Natural killer cell treated with Interleukin-12 subunit alpha and Interleukin-12 subunit beta and Interleukin-15 and Interleukin-18, amount 100 ng/mL, for 72 hours (primary cell): ENCODE measurements around the gene CHTOP. TPM values are rescaled to one million over a fixed set of nuclear protein-coding genes. Genes with fewer than 3 reads are reported as not detected.
"Not testable (repeated sequence)": the region's sequence is repeated elsewhere in the genome, so short reads cannot be mapped to it uniquely, and the experiment has no call there.

ENCODE experiments used
- ATAC-seq, 2 donors: fragments of 150-1000 bp; cut with Tn5 transposase in 1 of 2; sonication (Bioruptor Pico), chemical (Tn5 transposase) in 1 of 2; 2 replicates each; pipeline ENCODE4 v1.10.0; 2021
- DNase-seq: peaks from one replicate; pipeline ENCODE4 v3.0.0; 2022; ENCODE audit warnings: low spot score
- H3K27ac Mint-ChIP-seq, 2 donors: 1 replicate in 1 of 2; 2 replicates in 1 of 2; pipeline ENCODE4 v1.8.0; 2022; ENCODE audit warnings: mixed read lengths in 2 of 2, mild to moderate bottlenecking in 1 of 2, moderate library complexity in 1 of 2
- H3K27me3 Mint-ChIP-seq, 2 donors: 1 replicate in 1 of 2; 2 replicates in 1 of 2; pipeline ENCODE4 v1.8.0; 2022; ENCODE audit warnings: mixed read lengths in 2 of 2
- H3K36me3 Mint-ChIP-seq: one replicate; pipeline ENCODE4 v1.8.0; 2022; ENCODE audit warnings: mixed read lengths
- H3K4me1 Mint-ChIP-seq, 2 donors: 1 replicate in 1 of 2; 2 replicates in 1 of 2; pipeline ENCODE4 v1.8.0; 2022; ENCODE audit warnings: low read depth in 2 of 2, mixed read lengths in 2 of 2, mild to moderate bottlenecking in 1 of 2
- H3K4me3 Mint-ChIP-seq: one replicate; pipeline ENCODE4 v1.8.0; 2022; ENCODE audit warnings: mixed read lengths
- H3K9me3 Mint-ChIP-seq: 2 replicates; pipeline ENCODE4 v1.8.0; 2022; ENCODE audit warnings: mixed read lengths
- total RNA-seq, 2 donors: library from RNA; stranded (reverse); gene quantifications; one replicate each; pipeline ENCODE4 v1.2.3, GENCODE V29; 2022

Gene CHTOP
- total RNA-seq, 2 donors from 2014 or later, result 82.1 to 96.8 TPM

DNA sequence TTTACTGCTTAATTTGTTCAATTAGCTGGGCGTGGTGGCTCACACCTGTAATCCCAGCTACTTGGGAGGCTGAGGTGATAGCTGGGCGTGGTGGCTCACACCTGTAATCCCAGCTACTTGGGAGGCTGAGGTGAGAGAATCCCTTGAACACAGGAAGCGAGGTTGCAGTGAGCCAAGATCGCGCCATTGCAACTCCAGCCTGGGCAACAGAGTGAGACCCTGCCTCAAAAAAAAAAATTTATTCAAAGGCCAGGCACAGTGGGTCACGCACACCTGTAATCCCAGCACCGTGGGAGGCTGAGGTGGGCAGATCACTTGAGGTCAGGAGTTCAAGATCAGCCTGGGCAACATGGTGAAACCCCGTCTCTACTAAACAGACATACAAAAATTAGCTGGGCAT is 34.8 kb downstream of the CHTOP start:
- H3K27me3 Mint-ChIP-seq, DNase-seq, H3K9me3 Mint-ChIP-seq, ATAC-seq: not testable (repeated sequence)
- peaks cover 10 to 31% of the 10 kb centered on the region in 2 donors for H3K4me1 Mint-ChIP-seq
- peak overlapping the region; percentile 62 for H3K4me3 Mint-ChIP-seq
- peak overlapping the region; percentile 59 to 76 for H3K27ac Mint-ChIP-seq
- H3K36me3 Mint-ChIP-seq, result peaks cover 31% of the 10 kb centered on the region

DNA sequence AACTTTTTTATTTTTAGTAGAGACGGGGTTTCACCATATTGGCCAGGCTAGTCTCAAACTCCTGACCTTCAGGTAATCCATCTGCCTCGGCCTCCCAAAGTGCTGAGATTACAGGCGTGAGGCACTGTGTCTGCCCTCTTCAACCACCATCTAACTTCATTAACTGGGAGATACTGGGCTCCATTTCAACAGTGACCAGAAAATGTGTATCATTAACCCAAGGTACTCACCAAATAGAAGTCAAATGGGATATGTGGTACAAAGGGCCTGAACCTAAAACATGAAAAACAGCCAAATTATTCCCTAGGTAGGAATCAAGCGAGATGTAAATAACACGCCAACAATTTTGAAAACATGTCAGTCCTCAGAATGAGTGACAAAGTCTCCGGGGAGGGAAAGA is 35.7 kb downstream of the CHTOP start:
- H3K4me1 Mint-ChIP-seq, result peaks cover 10 to 31% of the 10 kb centered on the region in 2 donors
- H3K9me3 Mint-ChIP-seq, result no peaks in the 10 kb centered on the region
- H3K27ac Mint-ChIP-seq, result no peak overlapping the region
- H3K36me3 Mint-ChIP-seq, result peaks cover 24% of the 10 kb centered on the region
- H3K4me3 Mint-ChIP-seq, result no peak overlapping the region
- no peak for ATAC-seq
- DNase-seq, result no peak
- no peaks in the 10 kb centered on the region for H3K27me3 Mint-ChIP-seq

DNA sequence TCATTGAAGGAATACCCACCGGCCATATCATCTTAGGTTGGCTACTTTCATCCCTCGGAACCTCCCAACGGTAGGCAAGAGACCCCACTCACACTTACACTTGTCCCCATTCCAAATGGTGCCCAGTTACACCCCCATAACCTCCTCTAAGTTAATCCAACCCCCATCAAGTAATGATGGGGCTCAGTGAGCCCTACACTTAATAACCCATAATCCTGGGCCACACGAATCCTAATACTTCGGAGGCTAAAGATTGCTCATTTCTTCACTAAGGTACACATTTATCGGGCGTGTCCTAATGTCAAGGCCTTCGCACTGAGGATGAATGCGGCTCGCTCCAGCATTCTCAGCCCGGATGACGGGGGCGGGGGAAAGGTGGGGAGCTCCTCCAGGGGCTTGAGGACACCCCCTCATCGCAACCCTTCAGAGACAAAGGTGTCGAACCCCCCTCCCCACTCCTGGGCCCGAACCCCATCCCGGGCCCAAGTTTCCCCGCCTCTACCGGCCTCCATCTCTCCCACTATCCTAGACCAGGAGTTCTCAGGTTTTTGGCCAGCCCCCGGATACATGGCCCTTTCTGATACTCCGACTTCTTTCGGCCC is 36.5 kb downstream of the CHTOP start:
- H3K4me3 Mint-ChIP-seq, result no peak overlapping the region
- H3K27ac Mint-ChIP-seq, result no peak overlapping the region
- ATAC-seq (peak in 1 of 2 donors; percentile 1), DNase-seq (no peak)
- H3K4me1 Mint-ChIP-seq, result peaks cover 10 to 31% of the 10 kb centered on the region in 2 donors
- H3K27me3 Mint-ChIP-seq, result no peaks in the 10 kb centered on the region
- H3K9me3 Mint-ChIP-seq, result no peaks in the 10 kb centered on the region
- peaks cover 17% of the 10 kb centered on the region for H3K36me3 Mint-ChIP-seq

DNA sequence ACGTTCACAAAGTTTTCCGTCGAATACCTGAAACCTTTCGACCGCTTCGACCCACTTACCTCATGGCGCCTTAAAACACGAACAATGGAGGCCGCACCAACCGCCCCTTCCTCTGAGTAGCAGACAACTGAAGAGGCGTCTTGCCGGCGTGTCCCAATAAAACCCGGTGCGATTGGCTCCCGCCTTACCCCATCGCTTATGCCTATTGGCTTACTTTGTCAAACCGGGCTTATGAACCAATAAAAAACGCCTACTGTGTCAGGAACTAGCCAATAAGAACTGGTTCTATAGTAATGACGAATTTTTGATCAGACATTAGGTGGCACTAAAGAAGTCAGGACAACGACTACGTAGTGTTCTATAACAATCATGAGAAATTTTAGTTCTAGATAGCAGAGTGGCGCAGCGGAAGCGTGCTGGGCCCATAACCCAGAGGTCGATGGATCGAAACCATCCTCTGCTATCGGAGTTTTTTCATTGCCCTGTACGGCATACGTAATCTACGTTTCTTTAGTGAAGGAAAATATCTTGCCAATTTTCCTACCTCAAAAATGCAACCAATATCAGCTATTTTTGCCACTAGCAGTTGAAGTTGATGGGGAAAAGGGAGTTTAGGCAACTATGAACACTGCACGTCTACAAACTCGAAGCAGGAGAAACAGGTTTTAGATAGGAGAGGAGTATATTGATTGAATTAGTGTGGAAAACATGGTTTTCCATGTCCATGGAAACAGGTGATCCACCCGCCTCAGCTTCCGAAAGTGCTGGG is 37.2 kb downstream of the CHTOP start, which contains the start of gene ILF2:
TSS of gene ILF2 (minus strand) at position 135 of the 769 bp plus-strand sequence. CDS start at position 64, 71 bp downstream.
- no peak within 1 kb of the TSS for H3K4me3 Mint-ChIP-seq
- peaks cover 12% of the 10 kb centered on the region for H3K36me3 Mint-ChIP-seq
- no peaks in the 10 kb centered on the region for H3K9me3 Mint-ChIP-seq
- H3K27me3 Mint-ChIP-seq, result no peaks in the 10 kb centered on the region
- H3K4me1 Mint-ChIP-seq, result peaks cover 10 to 31% of the 10 kb centered on the region in 2 donors
- peak; percentile 97 for ATAC-seq
- peak; percentile 95 for DNase-seq
- H3K27ac Mint-ChIP-seq, result no peak within 1 kb of the TSS

DNA sequence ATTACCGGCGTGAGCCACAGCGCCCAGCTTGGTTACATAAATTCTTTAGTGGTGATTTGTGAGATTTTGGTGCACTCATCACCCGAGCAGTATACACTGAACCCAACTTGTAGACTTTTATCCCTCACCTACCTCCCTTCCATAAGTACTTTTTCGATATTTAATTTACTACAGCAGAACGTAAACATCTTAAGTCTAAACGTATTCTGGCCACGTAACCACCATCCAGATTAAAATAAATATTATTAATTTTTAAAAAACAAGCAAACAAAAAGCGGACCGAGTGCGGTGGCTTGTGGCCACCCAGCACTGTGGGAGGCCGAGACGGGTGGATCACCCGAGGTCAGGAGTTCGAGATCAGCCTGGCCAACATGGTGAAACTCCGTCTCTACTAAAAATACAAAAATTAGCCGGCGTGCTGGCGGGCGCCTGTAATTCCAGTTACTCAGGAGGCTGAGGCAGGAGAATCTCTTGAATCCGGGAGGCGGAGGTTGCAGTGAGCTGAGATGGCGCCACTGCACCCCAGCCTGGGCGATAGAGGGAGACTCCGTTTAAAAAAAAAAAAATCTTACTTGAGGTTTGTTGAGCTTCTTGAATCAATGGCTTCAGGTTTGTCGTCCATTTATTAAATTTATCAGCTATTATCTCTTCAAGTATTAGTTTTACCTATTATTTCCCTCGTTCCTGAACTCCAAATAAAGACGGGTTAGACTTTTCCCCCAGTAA is 37.9 kb downstream of the CHTOP start:
- peaks cover 12% of the 10 kb centered on the region for H3K36me3 Mint-ChIP-seq
- not testable (repeated sequence) for DNase-seq, H3K27me3 Mint-ChIP-seq, H3K27ac Mint-ChIP-seq, H3K4me3 Mint-ChIP-seq, H3K9me3 Mint-ChIP-seq
- peak; percentile 26 to 31 for ATAC-seq
- peaks cover 10 to 31% of the 10 kb centered on the region in 2 donors for H3K4me1 Mint-ChIP-seq

DNA sequence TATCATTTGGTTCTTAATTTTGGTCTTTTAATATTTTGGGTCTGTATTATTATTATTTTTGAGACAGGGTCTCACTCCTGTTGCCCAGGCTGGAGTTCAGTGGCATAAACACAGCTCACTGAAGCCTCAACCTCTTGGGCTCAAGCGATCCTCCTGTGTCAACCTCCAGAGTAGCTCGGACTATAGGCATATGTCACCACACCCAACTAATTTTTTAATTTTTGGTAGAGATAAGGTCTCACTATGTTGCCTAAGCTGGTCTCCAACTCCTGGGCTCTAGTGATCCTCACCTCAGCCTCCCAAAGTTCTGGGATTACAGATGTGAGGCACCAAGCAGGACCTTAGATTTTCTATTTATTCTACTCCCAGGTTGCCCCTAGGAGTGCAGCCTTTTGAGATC is 39.6 kb downstream of the CHTOP start:
- peaks cover 15 to 17% of the 10 kb centered on the region in 2 donors for H3K27me3 Mint-ChIP-seq
- no peak for ATAC-seq
- no peaks in the 10 kb centered on the region for H3K36me3 Mint-ChIP-seq
- H3K4me1 Mint-ChIP-seq, result peaks cover 12 to 29% of the 10 kb centered on the region in 2 donors
- H3K4me3 Mint-ChIP-seq, result peak overlapping the region; percentile 36
- H3K27ac Mint-ChIP-seq, result peak overlapping the region in 1 of 2 donors; percentile 17
- H3K9me3 Mint-ChIP-seq, result no peaks in the 10 kb centered on the region
- DNase-seq, result no peak

DNA sequence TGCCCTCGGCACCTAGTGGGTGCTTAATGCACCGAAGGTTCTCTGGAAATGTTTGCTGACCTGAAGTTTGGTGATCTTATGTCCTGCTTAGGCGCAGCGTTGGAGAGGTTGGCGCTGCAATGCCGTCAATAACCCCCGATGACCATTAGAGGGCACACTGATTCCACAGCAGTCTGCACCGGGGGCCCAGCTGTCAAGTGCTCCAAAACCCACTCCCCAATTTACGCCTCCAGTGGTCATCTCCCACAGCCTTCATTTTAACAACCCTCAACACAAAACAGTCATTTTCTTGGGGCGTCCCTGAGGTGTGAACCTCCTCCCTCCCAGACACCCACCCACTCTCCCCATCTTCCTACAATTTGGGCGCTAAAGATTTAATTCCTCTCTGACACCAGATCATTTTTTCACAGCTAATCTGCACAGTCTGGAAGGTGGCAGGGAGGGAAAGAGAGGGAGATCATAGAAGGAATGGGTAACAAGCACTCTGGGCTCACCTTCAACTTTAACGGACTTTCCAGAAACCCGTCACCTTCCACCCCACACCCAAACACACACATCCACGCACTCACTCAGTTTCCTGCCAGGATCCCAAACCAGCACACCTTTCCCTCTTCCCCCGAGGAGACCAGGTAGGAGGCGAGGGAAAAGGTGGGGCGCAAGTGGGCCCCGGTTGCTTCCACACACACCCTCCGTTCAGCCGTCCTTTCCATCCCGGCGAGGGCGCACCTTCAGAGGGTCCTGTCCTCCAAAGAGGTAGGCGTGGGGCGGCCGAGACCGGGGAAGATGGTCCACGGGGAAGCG is 44.1 kb downstream of the CHTOP start:
- H3K9me3 Mint-ChIP-seq, result no peaks in the 10 kb centered on the region
- DNase-seq, result peak; percentile 64

DNA sequence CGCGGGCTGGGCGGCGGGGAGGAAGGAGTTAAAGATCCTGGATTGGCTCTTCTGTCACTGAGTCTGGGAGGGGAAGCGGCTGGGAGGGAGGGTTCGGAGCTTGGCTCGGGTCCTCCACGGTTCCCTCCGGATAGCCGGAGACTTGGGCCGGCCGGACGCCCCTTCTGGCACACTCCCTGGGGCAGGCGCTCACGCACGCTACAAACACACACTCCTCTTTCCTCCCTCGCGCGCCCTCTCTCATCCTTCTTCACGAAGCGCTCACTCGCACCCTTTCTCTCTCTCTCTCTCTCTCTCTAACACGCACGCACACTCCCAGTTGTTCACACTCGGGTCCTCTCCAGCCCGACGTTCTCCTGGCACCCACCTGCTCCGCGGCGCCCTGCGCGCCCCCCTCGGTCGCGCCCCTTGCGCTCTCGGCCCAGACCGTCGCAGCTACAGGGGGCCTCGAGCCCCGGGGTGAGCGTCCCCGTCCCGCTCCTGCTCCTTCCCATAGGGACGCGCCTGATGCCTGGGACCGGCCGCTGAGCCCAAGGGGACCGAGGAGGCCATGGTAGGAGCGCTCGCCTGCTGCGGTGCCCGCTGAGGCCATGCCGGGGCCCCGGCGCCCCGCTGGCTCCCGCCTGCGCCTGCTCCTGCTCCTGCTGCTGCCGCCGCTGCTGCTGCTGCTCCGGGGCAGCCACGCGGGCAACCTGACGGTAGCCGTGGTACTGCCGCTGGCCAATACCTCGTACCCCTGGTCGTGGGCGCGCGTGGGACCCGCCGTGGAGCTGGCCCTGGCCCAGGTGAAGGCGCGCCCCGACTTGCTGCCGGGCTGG is 44.9 kb downstream of the CHTOP start, which contains the start of gene NPR1:
TSS of gene NPR1 (plus strand) at position 170 of the 818 bp plus-strand sequence. CDS start at position 591, 421 bp downstream.
- peaks cover 49 to 50% of the 10 kb centered on the region in 2 donors for H3K27me3 Mint-ChIP-seq
- H3K4me1 Mint-ChIP-seq, result peaks cover 21 to 22% of the 10 kb centered on the region in 2 donors
- peak within 1 kb of the TSS in 1 of 2 donors; percentile 2 for H3K27ac Mint-ChIP-seq
- peak within 1 kb of the TSS; percentile 85 for H3K4me3 Mint-ChIP-seq
- H3K9me3 Mint-ChIP-seq, result no peaks in the 10 kb centered on the region
- DNase-seq (no peak), ATAC-seq (peak; percentile 33 to 37)
- no peaks in the 10 kb centered on the region for H3K36me3 Mint-ChIP-seq

More for the DNA sequence above, 44.1 kb downstream of the CHTOP start:
- peak overlapping the region in 1 of 2 donors; percentile 2 for H3K27ac Mint-ChIP-seq
- peak in 1 of 2 donors; percentile 53 for ATAC-seq
- no peaks in the 10 kb centered on the region for H3K36me3 Mint-ChIP-seq
- peak overlapping the region; percentile 85 for H3K4me3 Mint-ChIP-seq
- H3K4me1 Mint-ChIP-seq, result peaks cover 22 to 24% of the 10 kb centered on the region in 2 donors
- peaks cover 44 to 47% of the 10 kb centered on the region in 2 donors for H3K27me3 Mint-ChIP-seq

DNA sequence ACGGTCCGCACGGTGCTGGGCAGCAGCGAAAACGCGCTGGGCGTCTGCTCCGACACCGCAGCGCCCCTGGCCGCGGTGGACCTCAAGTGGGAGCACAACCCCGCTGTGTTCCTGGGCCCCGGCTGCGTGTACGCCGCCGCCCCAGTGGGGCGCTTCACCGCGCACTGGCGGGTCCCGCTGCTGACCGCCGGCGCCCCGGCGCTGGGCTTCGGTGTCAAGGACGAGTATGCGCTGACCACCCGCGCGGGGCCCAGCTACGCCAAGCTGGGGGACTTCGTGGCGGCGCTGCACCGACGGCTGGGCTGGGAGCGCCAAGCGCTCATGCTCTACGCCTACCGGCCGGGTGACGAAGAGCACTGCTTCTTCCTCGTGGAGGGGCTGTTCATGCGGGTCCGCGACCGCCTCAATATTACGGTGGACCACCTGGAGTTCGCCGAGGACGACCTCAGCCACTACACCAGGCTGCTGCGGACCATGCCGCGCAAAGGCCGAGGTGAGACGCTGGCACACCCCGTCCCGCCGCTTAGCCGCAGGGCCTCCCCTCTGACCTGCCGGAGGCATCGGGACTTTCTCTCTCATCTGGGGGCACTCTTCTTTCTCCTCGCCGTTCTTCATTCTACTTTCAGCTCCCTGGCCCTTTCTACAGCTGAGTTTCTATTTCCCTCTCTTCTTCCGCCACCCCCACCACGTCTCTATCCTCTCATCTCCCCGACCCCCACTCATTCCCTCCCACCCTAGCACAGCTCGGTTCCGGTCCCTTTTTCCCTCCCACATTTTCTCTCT is 45.7 kb downstream of the CHTOP start:
- ATAC-seq (peak; percentile 48 to 53), DNase-seq (peak; percentile 6)
- Mint-ChIP-seq H3K27me3 (peaks cover 54 to 55% of the 10 kb centered on the region in 2 donors), H3K9me3 (no peaks in the 10 kb centered on the region), H3K4me1 (peaks cover 21 to 22% of the 10 kb centered on the region in 2 donors), H3K36me3 (no peaks in the 10 kb centered on the region), H3K27ac (no peak overlapping the region), H3K4me3 (peak overlapping the region; percentile 85)

DNA sequence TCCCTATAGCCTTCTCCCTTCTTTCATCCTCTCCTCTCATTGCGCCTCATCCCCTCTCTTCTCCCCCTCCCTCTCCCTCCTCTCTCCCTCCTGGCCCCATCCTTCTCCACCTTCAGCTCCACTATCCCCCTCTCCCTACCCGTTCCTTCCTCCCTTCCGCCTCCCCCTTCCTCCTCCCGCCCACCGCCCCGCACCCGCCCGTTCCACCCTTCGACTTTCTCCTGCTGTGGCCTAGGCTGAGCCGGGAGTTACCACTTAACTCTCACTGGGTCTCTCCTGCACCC is 46.2 kb downstream of the CHTOP start:
- Mint-ChIP-seq H3K27ac (no peak overlapping the region), H3K4me3 (peak overlapping the region; percentile 85), H3K4me1 (peaks cover 21 to 22% of the 10 kb centered on the region in 2 donors), H3K36me3 (no peaks in the 10 kb centered on the region), H3K27me3 (peaks cover 54 to 55% of the 10 kb centered on the region in 2 donors), H3K9me3 (no peaks in the 10 kb centered on the region)
- peak; percentile 15 for DNase-seq
- no peak for ATAC-seq

DNA sequence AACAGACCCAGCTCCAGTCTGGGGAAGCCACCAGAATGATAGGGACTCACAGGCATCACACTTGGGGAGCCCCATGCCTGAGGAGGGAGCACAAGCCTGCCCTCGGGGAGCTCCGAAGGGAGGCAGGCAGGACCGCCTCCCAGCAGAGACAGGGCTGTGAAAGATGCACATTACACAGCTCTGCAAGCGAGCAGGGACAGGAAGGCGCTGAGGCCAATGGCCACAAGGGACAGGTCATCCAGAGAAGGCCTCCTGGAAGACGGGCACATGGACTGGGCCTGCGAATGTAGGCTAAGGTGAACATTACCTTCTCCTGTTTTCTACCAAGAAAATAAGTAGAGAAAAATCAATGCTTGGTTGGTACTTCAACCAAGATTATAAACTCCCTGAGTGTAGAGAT is 48.9 kb downstream of the CHTOP start:
- H3K4me1 Mint-ChIP-seq, result peaks cover 17 to 18% of the 10 kb centered on the region in 2 donors
- H3K27ac Mint-ChIP-seq, result no peak overlapping the region
- H3K4me3 Mint-ChIP-seq, result no peak overlapping the region
- peak; percentile 5 for DNase-seq
- no peaks in the 10 kb centered on the region for H3K9me3 Mint-ChIP-seq
- H3K27me3 Mint-ChIP-seq, result peaks cover 48% of the 10 kb centered on the region in 2 donors
- ATAC-seq, result no peak
- H3K36me3 Mint-ChIP-seq, result no peaks in the 10 kb centered on the region

DNA sequence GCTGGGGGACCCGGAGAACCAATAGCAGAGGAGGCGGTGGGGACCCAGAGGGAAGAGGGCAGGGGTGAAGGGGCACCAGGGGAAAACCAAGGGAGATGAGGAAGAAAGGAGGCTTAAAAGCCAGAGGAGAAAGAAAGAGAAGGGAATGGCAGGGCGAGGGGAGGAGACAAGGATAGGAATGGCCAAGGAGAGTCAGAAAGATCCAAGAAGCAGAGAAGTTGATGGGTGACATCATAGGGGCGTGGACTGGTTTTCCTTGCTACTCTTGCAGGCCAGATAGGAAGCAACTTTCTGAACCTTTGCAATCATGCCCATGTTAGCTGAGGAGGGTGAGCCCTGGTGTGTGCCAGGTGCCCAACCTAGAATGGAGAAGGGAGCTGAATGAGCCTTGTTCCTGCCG is 50.0 kb downstream of the CHTOP start:
- peak; percentile 8 for DNase-seq
- no peak overlapping the region for H3K27ac Mint-ChIP-seq
- ATAC-seq, result no peak
- no peaks in the 10 kb centered on the region for H3K36me3 Mint-ChIP-seq
- peaks cover 7 to 10% of the 10 kb centered on the region in 2 donors for H3K4me1 Mint-ChIP-seq
- no peak overlapping the region for H3K4me3 Mint-ChIP-seq
- H3K27me3 Mint-ChIP-seq, result peaks cover 36 to 42% of the 10 kb centered on the region in 2 donors
- H3K9me3 Mint-ChIP-seq, result no peaks in the 10 kb centered on the region
